H54 (cell line): Measurements from ENCODE around the gene CMIP.

Experiments
- DNase-seq: peaks from one replicate; pipeline ENCODE4 v3.0.0; 2011; ENCODE audit warnings: low spot score, mixed read lengths; ENCODE audit not compliant: insufficient read length
- FAIRE-seq: peaks from 3 replicates; lab custom pipeline; 2011; peaks lifted over from hg19 to GRCh38; lab: Jason Lieb, UNC
- POLR2A ChIP-seq: IDR thresholded peaks from 2 replicates; pipeline ENCODE4 v1.6.1; 2011; ENCODE audit warnings: low read depth, mild to moderate bottlenecking, low read length

Gene CMIP

GRCh38 chr16:81487301-81487720 is 42.7 kb downstream of the CMIP start:
- no peak for TF ChIP-seq POLR2A
- no peak for FAIRE-seq
- DNase-seq = no peak

DNA sequence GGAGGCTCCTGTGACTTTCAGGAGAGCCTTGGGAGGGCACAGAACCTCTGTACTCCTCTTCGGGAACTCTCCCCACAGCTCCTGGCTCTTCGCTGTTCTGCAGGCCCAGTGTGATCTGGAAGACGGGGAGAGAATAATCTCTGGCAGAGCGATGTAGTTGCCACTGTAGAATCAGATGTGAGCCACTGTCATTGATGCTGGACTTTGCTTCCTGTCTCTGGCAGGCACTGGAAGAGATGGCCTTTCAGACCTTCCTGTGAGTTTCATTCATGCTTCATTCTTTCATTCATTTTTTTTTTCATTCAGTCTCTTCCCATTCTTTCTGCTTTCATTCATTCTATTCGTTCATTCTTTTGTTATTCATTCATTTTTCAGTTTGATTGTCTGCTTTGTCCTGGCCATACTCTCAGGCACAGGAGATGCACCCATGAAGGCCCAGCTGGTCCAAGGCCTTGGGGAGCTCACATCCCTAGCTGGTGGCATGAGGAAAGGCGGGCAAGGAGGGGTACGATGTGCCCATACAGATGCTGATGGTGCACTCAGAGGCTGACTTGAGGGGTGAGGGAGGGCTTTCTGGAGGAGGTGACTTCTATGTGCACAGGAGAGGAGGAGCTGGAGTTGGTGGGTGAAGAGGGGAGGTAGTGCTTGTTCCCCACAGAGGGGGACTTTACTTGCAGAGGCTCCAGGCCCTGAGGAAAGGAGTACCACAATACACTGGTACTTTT is 44.2 kb downstream of the CMIP start:
- no peak for DNase-seq
- no peak for FAIRE-seq
- TF ChIP-seq POLR2A = no peak

DNA sequence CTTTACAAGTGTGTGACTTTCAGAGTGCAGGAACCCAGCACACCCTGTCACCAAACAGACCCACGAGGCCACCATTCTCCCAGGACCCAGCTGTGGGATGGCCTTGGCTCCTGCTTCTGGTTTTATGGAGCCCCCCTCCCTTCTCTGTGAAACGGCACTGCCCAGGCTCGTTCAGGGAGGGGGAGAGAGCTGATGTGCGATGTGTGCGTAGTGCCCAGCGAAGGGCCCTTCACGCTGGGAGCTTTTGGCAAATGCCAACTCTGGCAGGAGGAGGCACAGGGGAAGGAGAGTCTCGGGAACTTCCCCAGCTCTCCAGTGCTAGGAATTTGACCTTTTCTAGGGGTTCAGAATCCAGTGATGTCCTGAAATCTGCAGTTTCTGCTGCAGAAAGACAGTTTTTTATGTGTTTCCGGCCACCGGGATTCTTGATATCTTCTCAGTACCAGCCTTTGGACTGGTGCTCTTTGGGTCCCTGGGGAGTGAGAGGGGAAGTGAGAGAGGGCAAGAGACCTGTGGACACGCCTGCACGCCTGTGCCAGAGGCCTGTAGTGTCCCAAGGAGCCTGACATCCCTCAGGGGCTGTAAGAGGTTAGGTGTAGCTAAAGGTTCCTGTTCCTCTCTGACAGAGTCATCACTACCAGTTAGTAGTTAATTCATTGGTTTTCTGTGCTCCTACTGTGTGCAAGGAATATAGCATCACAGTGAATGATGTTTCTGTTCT is 45.1 kb downstream of the CMIP start:
- DNase-seq (no peak), FAIRE-seq (no peak)
- no peak for TF ChIP-seq POLR2A

DNA sequence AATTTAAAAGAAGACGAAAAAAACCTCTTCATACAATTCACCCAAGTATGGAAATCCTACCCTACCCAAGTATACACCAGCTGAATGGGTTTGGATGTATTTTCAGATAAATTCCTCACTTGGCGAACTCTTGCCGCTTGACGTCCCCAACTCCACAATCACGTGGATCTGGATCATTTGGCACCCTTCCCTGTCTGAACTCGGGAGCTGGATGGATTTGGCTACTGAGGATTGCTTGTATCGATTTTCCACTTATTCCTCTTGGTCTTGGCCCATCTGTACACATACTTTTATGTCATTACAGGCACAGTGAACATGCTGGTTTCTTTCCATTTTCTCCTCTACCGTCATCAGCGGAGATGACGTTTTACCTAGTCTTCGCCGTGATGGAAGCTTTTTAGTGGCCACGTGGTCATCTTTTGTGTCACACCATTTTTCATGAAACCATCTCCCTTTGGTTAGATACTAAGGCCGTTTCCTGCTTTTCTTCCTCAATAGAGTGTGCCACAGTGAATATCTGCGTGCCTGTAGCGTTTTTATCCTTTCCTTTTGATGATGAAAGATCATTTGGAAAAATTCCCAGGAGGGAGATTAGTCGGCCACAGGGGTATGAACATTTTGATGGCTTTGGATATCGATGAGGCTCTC is 47.1 kb downstream of the CMIP start:
- FAIRE-seq (no peak), DNase-seq (no peak)
- TF ChIP-seq POLR2A = no peak

- TF ChIP-seq POLR2A = no peak
- DNase-seq = no peak
- no peak for FAIRE-seq
These were observed 47.7 kb downstream of the CMIP start for GRCh38 chr16:81492311-81492761.

DNA sequence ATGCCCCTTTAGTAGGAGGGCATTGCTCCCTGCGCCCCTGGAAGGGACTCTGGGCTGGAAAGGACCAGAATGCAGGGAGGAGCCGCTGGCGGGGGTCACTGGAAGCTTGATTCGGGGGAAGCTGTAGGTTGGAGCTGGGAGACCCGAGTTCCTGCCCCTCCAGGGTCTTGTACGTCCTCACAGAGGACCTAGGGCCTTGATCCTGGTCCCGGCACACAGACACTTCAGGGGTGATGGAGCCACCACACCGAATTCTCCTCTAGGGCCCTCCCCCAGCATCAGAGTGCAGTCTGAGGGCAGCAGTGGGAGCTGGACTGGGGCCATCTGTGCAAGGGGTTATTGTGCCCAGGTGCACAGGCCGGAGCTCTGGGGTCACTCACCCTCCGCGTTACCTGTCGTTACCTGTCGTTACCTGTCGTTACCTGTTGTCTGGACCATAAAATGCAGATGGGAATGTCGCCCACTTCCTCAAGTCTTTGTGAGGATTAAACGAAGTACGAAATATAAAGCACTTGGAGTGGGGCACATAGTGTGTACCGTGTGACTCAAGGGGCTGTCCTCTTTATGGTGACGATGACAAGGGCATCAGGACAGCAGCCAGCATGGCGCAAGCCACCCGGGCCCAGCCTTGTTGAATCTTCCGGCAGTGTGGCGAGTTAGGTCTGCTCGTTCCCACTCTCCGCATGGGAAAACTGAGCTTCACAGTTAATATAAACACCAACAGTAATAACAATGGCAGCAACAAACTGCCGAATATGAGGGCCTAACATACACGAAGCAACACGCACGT is 48.6 kb downstream of the CMIP start:
- no peak for TF ChIP-seq POLR2A
- FAIRE-seq (no peak), DNase-seq (no peak)

- FAIRE-seq (no peak), DNase-seq (peak; percentile 95)
- TF ChIP-seq POLR2A = no peak
These were observed 49.3 kb downstream of the CMIP start for GRCh38 chr16:81493755-81494433.

DNA sequence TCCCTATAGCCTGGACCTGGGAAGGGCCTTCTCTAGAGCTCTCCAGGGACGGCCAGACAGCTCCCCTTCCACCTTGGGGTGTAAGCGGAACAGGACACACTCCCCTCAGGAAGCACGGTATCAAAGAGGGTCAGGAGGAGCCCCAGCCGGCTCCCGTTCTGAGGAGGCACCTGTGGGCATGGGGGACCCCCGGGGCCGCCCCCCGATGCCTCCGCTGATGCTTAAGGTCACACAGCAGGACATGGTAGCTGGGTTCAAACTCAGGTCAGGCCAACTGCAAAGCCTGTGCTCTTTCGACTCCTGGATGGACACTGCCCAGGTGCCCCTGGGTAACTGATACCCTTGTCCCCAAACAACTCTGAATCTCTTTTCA is 49.8 kb downstream of the CMIP start:
- TF ChIP-seq POLR2A = no peak
- DNase-seq (no peak), FAIRE-seq (no peak)

DNA sequence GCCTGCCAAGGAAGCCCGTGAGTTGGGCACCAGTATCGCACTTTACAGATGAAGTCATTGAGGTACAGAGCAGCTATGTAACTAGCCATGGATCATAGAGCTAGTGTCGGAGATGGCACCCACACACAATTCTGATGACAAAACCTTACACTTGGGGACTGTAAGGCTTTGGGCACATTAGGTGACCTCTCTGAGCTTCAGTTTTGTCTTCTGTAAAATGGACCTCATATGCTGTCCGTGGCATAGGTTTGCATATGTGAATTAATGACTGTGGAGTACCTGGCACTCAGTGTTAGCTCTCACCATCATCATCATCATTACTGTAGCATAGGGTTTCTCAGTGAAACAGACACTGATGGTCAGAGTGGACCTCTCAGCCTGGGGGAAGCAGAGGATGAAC is 50.3 kb downstream of the CMIP start:
- no peak for TF ChIP-seq POLR2A
- DNase-seq (no peak), FAIRE-seq (no peak)

- FAIRE-seq (no peak), DNase-seq (no peak)
- TF ChIP-seq POLR2A = no peak
These were observed 51.0 kb downstream of the CMIP start for GRCh38 chr16:81495321-81496234.

GRCh38 chr16:81496321-81496720 is 51.7 kb downstream of the CMIP start:
- no peak for TF ChIP-seq POLR2A
- DNase-seq (no peak), FAIRE-seq (no peak)

GRCh38 chr16:81496742-81497141 is 52.1 kb downstream of the CMIP start:
- DNase-seq = no peak
- TF ChIP-seq POLR2A = no peak
- FAIRE-seq = no peak
